ENCODE results near the gene SLC5A4. TPM values are rescaled to one million over a fixed set of nuclear protein-coding genes. Genes with fewer than 3 reads are reported as not detected.
"Not testable (repeated sequence)": the region's sequence is repeated elsewhere in the genome, so short reads cannot be mapped to it uniquely, and the experiment has no call there.

SLC5A4 gene
- total RNA-seq, 1 donor from 2014 or later, result 2.7 TPM

GRCh38 chr22:32199341-32199740 is 55.8 kb downstream of the SLC5A4 start:
- DNase-seq, result no peak

GRCh38 chr22:32197553-32198226 is 57.5 kb downstream of the SLC5A4 start:
- DNase-seq, result not testable (repeated sequence)

- not testable (repeated sequence) for DNase-seq
Measured at GRCh38 chr22:32195900-32196299, 59.2 kb downstream of the SLC5A4 start.

GRCh38 chr22:32193346-32193745 is 61.8 kb downstream of the SLC5A4 start:
- not testable (repeated sequence) for DNase-seq

- DNase-seq, result not testable (repeated sequence)
Measured at GRCh38 chr22:32191021-32191420, 64.1 kb downstream of the SLC5A4 start.

- no peak for DNase-seq
Measured at GRCh38 chr22:32185821-32186220, 69.3 kb downstream of the SLC5A4 start.

GRCh38 chr22:32183625-32184024 is 71.5 kb downstream of the SLC5A4 start:
- no peak for DNase-seq

- DNase-seq, result no peak
Measured at GRCh38 chr22:32181043-32181442, 74.1 kb downstream of the SLC5A4 start.

GRCh38 chr22:32177221-32177765 is 77.9 kb downstream of the SLC5A4 start:
- DNase-seq, result no peak

- no peak for DNase-seq
Measured at GRCh38 chr22:32175683-32176644, 79.2 kb downstream of the SLC5A4 start.

- no peak for DNase-seq
Measured at GRCh38 chr22:32175115-32175514, 80.0 kb downstream of the SLC5A4 start.

Other genes starting within 250 kb of the SLC5A4 start
- gene SLC5A1, start 212.1 kb downstream of the SLC5A4 start, total RNA-seq, result not detected in 2 replicates
- gene C22orf42, start 96.0 kb downstream of the SLC5A4 start, total RNA-seq, result not detected in 2 replicates
- gene RFPL2, start 50.3 kb downstream of the SLC5A4 start, total RNA-seq, result 0.14 TPM in 1 of 2 replicates, not detected in the other
- not detected in 2 replicates for gene RFPL3, start 102.5 kb upstream of the SLC5A4 start, total RNA-seq
- gene RTCB, start 156.9 kb upstream of the SLC5A4 start, total RNA-seq, result 151 and 175 TPM in 2 replicates
- gene BPIFC, start 209.1 kb upstream of the SLC5A4 start, total RNA-seq, result not detected in 2 replicates
- 62.5 and 84.4 TPM in 2 replicates for gene FBXO7, start 219.5 kb upstream of the SLC5A4 start, total RNA-seq